Measurements from ENCODE around the gene HES5. TPM values are rescaled to one million over a fixed set of nuclear protein-coding genes. Genes with fewer than 3 reads are reported as not detected.

Gene HES5
- total RNA-seq, 3 donors from 2014 or later: not detected

DNA sequence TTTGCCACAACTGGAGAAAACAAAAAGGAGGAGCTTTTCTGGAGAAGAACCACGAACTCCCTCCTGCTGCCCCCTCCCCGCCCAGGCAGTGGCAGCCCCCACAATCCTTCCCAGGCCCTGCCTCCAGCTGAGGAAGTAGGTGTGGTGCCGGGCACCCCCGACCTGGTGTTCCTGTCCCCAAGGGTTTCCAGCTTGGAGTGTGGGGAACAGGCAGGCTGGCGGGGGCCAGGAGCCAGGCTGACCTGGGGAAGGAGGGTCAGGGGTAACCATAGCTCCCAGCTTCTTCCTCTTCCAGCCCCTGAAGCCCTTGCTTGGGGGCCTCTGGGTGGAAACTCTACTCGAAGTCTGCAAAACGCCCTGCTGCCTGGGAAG, 4.2 kb upstream of the HES5 start:
- Mint-ChIP-seq H3K4me1 (ENCODE audit: low read depth) (peaks cover 7% of the 10 kb centered on the region), H3K4me3 (no peak overlapping the region), H3K36me3 (ENCODE audit: insufficient read depth) (no peaks in the 10 kb centered on the region), H3K27me3 (ENCODE audit: low read depth) (peaks cover 25% of the 10 kb centered on the region), H3K9me3 (no peaks in the 10 kb centered on the region)
- ATAC-seq: no peak
- no peak for DNase-seq

DNA sequence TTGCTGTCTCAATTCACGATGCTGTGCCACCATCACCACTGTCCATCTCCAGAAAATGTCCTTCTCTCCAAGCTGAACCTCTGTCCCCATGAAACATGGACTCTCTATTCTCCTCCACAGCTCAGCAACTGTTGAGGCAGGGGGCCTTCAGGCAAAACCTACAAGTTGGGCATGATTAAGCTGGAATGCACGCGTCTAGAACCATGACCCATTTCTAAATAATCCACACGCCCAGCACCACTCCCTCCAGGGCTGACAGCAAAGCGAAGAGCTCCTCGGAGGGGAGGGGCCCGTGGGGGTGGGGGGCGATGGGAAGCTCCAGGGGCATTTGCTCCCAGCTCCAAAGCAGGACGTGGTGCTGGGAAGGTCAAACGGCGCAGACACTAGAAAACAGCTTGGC, 3.3 kb upstream of the HES5 start:
- Mint-ChIP-seq H3K9me3 (no peaks in the 10 kb centered on the region), H3K4me1 (ENCODE audit: low read depth) (peaks cover 12% of the 10 kb centered on the region), H3K36me3 (ENCODE audit: insufficient read depth) (no peaks in the 10 kb centered on the region), H3K27me3 (ENCODE audit: low read depth) (peaks cover 30% of the 10 kb centered on the region), H3K4me3 (no peak overlapping the region)
- ATAC-seq (no peak), DNase-seq (no peak)

DNA sequence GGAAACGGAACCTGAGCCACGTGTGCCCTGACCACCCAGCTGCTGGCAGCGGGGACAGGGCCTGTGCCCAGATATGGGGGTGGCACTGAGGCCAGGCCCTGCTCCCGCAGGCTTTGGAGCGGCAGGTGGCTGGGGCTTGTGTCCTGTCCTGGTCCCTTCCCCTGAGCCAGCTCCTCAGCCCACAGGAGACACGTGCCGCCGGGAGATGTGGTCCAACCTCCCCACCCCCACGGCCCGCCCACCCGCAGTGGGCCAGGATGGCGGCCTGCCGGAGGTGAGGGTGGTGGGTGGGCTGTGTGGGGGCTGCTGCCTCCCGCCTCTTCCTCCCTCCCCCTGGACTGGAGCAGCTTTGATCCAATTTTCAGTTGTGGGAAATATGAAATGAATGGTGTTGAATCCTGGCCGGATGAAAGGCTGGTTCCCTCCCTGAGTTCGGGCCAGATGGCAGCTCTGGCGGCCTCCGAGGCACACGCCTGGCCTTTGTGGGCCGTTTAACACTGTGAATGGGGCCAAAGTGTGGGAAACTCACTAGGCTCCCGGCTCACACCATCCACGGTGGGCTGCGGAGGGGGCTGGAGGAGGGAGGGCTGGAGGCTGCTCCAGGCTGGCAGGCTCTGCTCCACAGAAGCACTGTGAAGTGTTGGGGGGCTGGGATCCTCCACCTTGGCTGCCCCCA, 2.6 kb upstream of the HES5 start:
- Mint-ChIP-seq H3K36me3 (ENCODE audit: insufficient read depth) (no peaks in the 10 kb centered on the region), H3K9me3 (no peaks in the 10 kb centered on the region), H3K4me3 (no peak overlapping the region), H3K4me1 (ENCODE audit: low read depth) (peaks cover 12% of the 10 kb centered on the region), H3K27me3 (ENCODE audit: low read depth) (peaks cover 30% of the 10 kb centered on the region)
- DNase-seq (no peak), ATAC-seq (no peak)

DNA sequence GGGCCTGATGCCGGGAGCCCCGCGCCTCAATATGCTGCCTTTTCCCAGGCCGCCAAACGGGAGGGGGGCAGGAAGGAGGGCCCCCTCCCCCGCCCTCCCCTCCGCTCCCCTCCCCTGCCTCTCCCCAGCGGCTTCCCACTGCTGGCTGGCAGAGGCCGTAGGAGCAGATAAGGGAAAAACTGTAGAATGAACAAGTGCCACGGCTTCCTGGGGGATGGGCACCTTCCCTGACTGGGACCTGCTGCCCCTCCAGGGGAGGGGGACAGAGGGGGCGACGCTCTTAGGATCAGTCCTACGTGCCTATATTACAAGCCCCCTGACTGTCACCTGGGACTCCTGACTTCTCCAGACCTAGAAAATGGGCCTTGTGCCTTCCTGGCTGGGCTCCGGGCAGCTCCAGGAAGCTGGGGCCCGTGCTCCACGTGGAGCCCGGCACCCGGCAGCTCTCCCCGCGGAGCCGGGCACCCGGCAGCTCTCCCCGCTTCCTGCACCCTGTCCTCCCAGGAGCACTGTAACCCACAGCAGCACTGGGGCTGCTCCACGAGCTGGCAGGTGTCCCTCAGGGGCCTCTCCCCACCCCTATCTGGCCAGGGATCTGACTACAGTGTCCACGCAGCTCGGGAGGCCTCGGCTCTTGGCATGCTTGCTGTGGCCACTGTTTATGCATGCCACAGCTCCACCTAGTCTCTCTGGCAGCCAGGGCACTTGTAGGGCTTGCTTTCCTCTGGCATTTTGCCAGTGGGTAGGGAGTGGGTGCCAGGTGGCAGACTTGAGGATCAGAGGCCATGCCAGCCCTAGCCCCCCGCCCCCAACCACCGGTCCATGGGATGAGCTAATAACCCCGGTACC, 674 bp upstream of the HES5 start:
- no peak for ATAC-seq
- H3K36me3 Mint-ChIP-seq (ENCODE audit: insufficient read depth): no peaks in the 10 kb centered on the region
- no peak for DNase-seq
- H3K4me3 Mint-ChIP-seq: peak overlapping the region; percentile 54
- H3K27me3 Mint-ChIP-seq (ENCODE audit: low read depth): peaks cover 32% of the 10 kb centered on the region
- peaks cover 18% of the 10 kb centered on the region for H3K4me1 Mint-ChIP-seq (ENCODE audit: low read depth)
- no peaks in the 10 kb centered on the region for H3K9me3 Mint-ChIP-seq

DNA sequence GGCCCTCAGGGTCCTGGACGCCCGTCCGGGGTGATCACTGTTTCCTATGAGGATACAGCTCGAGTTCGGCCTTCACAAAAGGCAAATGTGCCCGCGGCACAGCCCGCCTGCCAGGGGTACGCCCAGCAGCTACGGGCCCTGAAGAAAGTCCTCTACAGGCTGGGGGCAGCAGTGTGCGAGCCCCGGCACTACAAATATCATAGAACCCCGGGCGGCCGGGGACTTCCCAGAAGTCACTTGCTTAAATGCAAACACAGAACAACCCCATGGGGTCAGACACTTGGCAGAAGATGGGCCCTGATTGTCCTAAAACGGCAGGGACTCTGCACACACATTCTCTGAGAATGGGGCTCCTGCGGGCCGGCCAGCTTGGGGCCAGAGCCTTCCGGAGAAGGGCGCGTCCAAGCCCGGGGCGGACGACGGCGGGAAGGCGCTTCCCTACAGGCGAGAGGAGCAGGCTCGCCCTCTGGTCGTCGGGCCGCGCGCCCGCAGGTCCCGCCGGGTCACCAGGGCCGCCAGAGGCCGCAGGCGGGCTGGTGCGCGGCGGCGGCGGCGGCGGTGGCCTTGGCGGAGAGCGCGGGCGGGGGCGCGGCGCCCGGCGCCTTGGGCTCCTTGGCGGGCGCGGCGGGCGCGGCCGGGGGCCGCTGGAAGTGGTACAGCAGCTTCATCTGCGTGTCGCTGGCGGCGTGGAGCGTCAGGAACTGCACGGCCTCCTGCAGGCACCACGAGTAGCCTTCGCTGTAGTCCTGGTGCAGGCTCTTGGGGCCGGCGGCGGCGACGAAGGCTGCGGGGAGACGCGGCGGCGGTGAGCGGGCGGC, 888 bp downstream of the HES5 start:
- DNase-seq: peak; percentile 41
- H3K4me3 Mint-ChIP-seq: peak overlapping the region; percentile 77
- H3K36me3 Mint-ChIP-seq (ENCODE audit: insufficient read depth): no peaks in the 10 kb centered on the region
- H3K4me1 Mint-ChIP-seq (ENCODE audit: low read depth): peaks cover 29% of the 10 kb centered on the region
- ATAC-seq: no peak
- no peaks in the 10 kb centered on the region for H3K9me3 Mint-ChIP-seq
- H3K27me3 Mint-ChIP-seq (ENCODE audit: low read depth): peaks cover 29% of the 10 kb centered on the region

DNA sequence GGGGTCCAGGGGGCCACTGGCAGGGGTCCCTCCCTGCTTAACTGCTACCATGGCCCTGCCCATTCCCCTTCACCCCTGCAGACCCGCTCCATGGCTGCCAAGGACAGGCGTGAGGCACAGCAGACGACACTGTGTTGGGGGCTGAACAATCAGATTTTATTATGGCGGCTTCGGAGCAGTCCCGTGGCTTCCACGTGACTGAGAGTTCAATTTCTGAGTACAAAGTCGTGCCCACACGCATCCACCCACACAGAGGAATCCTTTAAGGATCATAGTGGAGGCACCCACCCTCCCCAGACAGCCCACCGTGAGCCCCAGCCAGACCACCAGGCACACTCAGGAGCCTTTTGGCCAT, 1.5 kb downstream of the HES5 start:
- DNase-seq: no peak
- Mint-ChIP-seq H3K4me1 (ENCODE audit: low read depth) (peaks cover 35% of the 10 kb centered on the region), H3K9me3 (no peaks in the 10 kb centered on the region), H3K36me3 (ENCODE audit: insufficient read depth) (no peaks in the 10 kb centered on the region), H3K27me3 (ENCODE audit: low read depth) (peaks cover 26% of the 10 kb centered on the region), H3K4me3 (no peak overlapping the region)
- ATAC-seq: no peak

DNA sequence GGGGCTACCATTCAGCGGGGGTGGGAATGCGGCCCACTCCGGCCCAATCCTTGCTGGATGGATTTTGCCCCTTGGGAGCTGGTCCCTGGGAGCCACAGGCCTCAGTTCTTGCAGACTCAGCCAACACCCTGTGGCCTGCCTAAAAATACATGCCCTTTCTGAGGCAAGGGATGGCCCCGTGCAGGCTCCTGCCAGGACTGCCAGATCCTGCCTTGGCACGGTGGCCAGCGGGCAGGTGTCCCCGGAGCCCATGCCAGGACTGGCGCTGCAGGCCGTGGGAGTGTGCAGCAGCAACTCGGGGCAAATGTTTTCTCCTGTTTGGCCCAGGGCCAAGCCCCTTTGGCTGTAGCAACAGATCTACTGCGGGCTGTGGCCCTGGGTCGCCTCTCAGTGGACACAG, 2.0 kb downstream of the HES5 start:
- Mint-ChIP-seq H3K27me3 (ENCODE audit: low read depth) (peaks cover 21% of the 10 kb centered on the region), H3K4me3 (no peak overlapping the region), H3K4me1 (ENCODE audit: low read depth) (peaks cover 40% of the 10 kb centered on the region), H3K9me3 (no peaks in the 10 kb centered on the region), H3K36me3 (ENCODE audit: insufficient read depth) (no peaks in the 10 kb centered on the region)
- ATAC-seq (no peak), DNase-seq (no peak)

DNA sequence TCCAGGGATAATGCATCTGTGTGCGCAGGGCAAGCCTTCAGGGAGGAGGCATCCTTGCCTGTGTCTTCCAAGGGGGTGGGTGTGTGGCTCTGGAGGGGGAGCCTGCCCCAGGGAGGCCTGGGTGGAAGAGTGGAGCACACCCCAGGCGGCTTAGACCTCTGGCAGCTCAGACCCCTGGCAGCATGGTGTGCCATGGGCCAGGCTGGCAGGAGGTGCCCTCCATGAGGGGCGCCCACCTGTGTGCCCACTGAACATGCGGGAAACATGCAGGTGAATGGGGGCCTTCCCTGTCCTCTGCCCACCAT, 2.6 kb downstream of the HES5 start:
- Mint-ChIP-seq H3K9me3 (no peaks in the 10 kb centered on the region), H3K4me3 (no peak overlapping the region), H3K36me3 (ENCODE audit: insufficient read depth) (peaks cover 2% of the 10 kb centered on the region), H3K27me3 (ENCODE audit: low read depth) (peaks cover 19% of the 10 kb centered on the region), H3K4me1 (ENCODE audit: low read depth) (peaks cover 45% of the 10 kb centered on the region)
- ATAC-seq (no peak), DNase-seq (no peak)

DNA sequence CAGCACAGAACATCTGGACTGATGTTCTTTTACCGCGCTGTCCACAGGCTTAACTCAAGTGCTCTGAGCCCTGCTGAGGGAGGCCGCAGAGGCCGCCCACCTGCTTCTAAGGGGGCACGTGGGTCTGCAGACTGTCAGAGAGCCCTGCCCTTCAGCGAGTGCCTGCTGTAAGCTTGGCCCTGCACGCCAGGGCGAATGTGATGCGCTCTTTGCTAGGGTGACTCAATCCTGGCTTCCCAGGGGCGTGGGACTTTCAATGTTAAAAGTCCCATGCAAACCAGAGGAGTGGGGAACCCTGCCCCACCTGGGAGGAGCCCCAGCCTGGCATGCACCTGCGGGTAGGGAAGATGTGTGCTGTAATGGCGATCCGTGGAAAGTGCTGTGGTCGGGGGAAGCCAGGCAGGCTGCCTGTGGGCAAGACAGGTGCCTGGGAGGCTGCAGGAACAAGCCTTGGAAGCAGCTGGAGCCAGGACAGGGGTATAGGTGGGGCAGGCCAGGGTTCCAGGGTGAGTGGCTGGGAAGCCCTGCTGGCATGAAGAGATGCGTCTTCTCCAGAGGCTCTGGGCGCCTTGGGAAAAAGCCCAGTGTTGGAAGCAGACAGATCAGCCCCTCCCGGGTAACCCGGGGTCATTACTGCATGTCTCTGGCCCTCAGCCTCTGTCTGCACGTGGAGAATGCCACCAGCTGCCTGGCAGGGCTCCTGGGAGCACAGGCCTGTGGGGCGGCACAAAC, 3.1 kb downstream of the HES5 start:
- DNase-seq: peak; percentile 48
- peak; percentile 50 to 54 for ATAC-seq
- Mint-ChIP-seq H3K4me3 (peak overlapping the region; percentile 71), H3K9me3 (no peaks in the 10 kb centered on the region), H3K27me3 (ENCODE audit: low read depth) (peaks cover 18% of the 10 kb centered on the region), H3K36me3 (ENCODE audit: insufficient read depth) (peaks cover 3% of the 10 kb centered on the region), H3K4me1 (ENCODE audit: low read depth) (peaks cover 47% of the 10 kb centered on the region)

DNA sequence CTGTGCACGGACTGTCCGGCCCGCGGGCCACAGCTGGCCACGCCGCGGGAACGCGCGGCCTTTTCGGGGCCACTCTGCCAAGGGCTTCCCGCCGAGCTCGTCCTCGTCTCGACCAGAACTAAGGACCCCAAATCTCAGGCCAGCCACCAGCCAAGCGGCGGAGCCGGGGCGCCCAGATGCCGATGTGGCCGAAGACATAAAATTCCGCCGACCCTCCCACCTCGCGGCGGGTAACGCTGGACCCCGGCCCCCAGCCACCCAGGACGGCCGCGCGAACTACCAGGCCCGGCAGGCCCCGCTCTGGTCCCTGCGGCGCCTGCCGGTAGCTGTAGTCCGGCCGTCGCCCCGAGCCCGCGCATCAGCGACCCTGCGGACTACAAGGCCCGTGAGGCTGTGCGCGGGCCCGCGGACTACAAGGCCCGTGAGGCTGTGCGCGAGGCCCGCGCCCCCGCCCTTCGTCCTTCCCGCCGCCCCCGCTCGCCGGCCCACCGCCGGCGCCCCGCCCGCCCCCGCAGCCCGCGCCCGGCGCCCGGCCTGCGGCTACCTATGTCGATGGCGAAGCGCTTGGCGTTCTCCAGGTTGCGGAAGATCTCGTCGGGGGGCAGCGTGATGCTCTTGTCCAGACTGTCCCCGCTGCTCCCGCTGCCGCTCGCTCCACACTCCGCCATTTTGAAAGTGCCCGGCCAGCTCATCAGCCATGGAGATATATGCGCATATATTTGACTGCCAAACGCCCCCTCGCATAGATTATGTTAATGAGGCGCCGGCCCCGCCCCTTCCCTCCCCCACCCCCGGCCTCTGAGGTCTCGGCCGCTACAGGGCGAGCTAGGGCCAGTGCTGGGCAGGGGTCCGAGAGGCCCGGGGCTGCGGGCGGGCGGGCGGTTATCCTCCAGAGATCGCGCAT, 3.9 kb downstream of the HES5 start, which contains the start of gene PANK4:
Gene PANK4 (minus strand): TSS at position 677 of the 904 bp plus-strand sequence. CDS start 9 bp downstream, at position 668.
- Mint-ChIP-seq H3K4me1 (ENCODE audit: low read depth) (peaks cover 46% of the 10 kb centered on the region), H3K9me3 (no peaks in the 10 kb centered on the region), H3K36me3 (ENCODE audit: insufficient read depth) (peaks cover 3% of the 10 kb centered on the region), H3K4me3 (peak within 1 kb of the TSS; percentile 90), H3K27me3 (ENCODE audit: low read depth) (peaks cover 12% of the 10 kb centered on the region)
- DNase-seq (peak; percentile 83), ATAC-seq (peak; percentile 91 to 92)

DNA sequence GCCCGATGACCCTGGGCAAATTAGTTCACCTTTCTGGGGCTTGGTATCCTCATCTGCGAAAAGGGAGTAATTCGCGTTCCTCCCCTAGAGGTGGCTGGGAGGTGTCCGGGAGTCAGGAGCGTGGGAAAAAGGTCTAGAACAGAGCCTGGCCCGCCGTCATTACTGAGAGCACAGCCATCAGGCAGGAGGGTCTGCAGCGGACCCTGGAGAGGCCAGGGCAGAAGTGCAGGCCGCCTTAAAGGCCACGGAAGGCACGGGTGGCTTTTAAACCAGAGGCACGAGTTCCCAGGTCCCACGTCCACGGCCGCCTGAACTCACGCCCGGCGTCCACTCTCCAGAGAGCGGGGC, 4.5 kb downstream of the HES5 start:
- H3K4me1 Mint-ChIP-seq (ENCODE audit: low read depth): peaks cover 41% of the 10 kb centered on the region
- DNase-seq: no peak
- peak overlapping the region; percentile 90 for H3K4me3 Mint-ChIP-seq
- peaks cover 9% of the 10 kb centered on the region for H3K36me3 Mint-ChIP-seq (ENCODE audit: insufficient read depth)
- ATAC-seq: no peak
- H3K27me3 Mint-ChIP-seq (ENCODE audit: low read depth): peaks cover 7% of the 10 kb centered on the region
- H3K9me3 Mint-ChIP-seq: no peaks in the 10 kb centered on the region

DNA sequence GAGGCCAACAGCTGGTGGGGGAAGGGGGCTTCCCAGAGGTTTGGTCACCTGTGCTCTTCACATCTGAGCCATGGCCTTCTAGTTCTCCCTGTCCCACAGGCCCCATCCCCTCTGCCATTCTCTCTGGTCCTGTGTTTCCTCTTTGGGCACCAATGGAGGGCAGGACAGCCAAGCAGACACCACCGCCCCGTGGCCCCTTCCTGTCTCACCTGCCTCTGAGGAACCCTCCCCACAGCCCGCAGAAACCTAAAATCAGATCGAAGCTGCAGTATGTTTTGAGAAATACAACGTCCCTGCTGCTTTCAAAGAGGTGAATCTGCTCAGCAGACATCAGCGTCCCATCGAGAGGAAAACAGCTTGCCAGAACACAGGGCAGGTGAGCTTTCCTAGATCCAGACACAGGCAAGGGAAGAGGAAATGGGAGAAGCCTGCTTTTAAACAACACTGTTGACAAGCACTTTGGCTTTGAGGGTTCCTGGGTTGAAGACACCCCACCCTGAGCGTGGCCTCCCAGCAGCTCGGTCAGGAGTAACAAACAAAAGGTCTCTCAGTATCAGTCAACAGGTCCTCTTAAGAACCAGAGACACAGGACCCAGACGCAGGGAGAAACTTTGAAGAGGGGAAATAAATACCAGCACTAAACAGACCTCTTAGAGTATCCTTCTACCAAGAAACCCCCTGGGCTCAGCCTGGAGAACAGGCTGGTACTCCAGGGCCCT, 6.0 kb downstream of the HES5 start:
- ATAC-seq (no peak), DNase-seq (no peak)
- Mint-ChIP-seq H3K9me3 (no peaks in the 10 kb centered on the region), H3K4me1 (ENCODE audit: low read depth) (peaks cover 40% of the 10 kb centered on the region), H3K36me3 (ENCODE audit: insufficient read depth) (peaks cover 11% of the 10 kb centered on the region), H3K4me3 (peak overlapping the region; percentile 90), H3K27me3 (ENCODE audit: low read depth) (peaks cover 7% of the 10 kb centered on the region)

All from activated T-cell treated with anti-CD3 and anti-CD28 coated beads, Interleukin-2, amount 50 U/mL, for 4 hours (primary cell).